Activated CD4-positive, alpha-beta memory T cell treated with anti-CD3 and anti-CD28 coated beads for 36 hours (primary cell): ENCODE results near the gene GRIN2C. TPM values are rescaled to one million over a fixed set of nuclear protein-coding genes. Genes with fewer than 3 reads are reported as not detected.

Experiments
- CTCF ChIA-PET: fragments of 350-600 bp; sonication (Branson Sonifier 250); formaldehyde crosslinking; loops from one replicate; lab custom pipeline; 2021; ENCODE audit warnings: antibody characterized with exemption, inconsistent platforms; lab: Charles Lee
- POLR2A ChIA-PET: fragments of 350-600 bp; sonication (Branson Sonifier 250); formaldehyde crosslinking; loops from one replicate; lab custom pipeline; 2021; ENCODE audit warnings: antibody characterized with exemption; lab: Charles Lee
- DNase-seq: peaks from one replicate; pipeline ENCODE4 v3.0.0-alpha.2; 2020
- H3K27ac Mint-ChIP-seq: one replicate; pipeline ENCODE4 v1.8.0; 2021; ENCODE audit warnings: mixed read lengths
- H3K27me3 Mint-ChIP-seq: one replicate; pipeline ENCODE4 v1.8.0; 2021; ENCODE audit warnings: mixed read lengths
- H3K36me3 Mint-ChIP-seq: one replicate; pipeline ENCODE4 v1.8.0; 2021; ENCODE audit warnings: mixed read lengths
- H3K4me1 Mint-ChIP-seq: one replicate; pipeline ENCODE4 v1.8.0; 2021; ENCODE audit warnings: low read depth, mixed read lengths
- H3K4me3 Mint-ChIP-seq: one replicate; pipeline ENCODE4 v1.8.0; 2021; ENCODE audit warnings: mild to moderate bottlenecking, mixed read lengths
- H3K9me3 Mint-ChIP-seq: one replicate; pipeline ENCODE4 v1.8.0; 2021; ENCODE audit warnings: mixed read lengths
- intact Hi-C: fragments of 100-400 bp; cut with micrococcal nuclease; formaldehyde crosslinking; loops from one replicate; pipeline ENCODE4 v1.15.1; 2023
- total RNA-seq, 2 experiments: library from RNA; stranded (reverse); gene quantifications; one replicate each; pipeline ENCODE4 v1.2.3, GENCODE V29; 2021

GRIN2C gene
- total RNA-seq, 2 experiments from 2014 or later = not detected

GRCh38 chr17:74812109-74813009 lies 47.3 kb downstream of the GRIN2C start:
- Mint-ChIP-seq H3K27me3 (no peaks in the 10 kb centered on the region), H3K27ac (no peak overlapping the region), H3K4me1 (no peaks in the 10 kb centered on the region), H3K36me3 (peaks cover 13% of the 10 kb centered on the region), H3K9me3 (no peaks in the 10 kb centered on the region), H3K4me3 (no peak overlapping the region)
- no peak for DNase-seq
- CTCF ChIA-PET = interaction anchor here (2.5 kb wide), 1 partner anchor 67 kb away, joined by 7 read pairs; no protein-coding TSS in a partner anchor
- POLR2A ChIA-PET = no interaction called here
- intact Hi-C loops = no loop called here

GRCh38 chr17:74810699-74811485 lies 48.8 kb downstream of the GRIN2C start:
- ChIA-PET POLR2A (no interaction called here), CTCF (interaction anchor here (2.6 kb wide), 1 partner anchor 19 kb away, joined by 10 read pairs; no protein-coding TSS in a partner anchor)
- no peaks in the 10 kb centered on the region for H3K9me3 Mint-ChIP-seq
- intact Hi-C loops = no loop called here
- H3K27me3 Mint-ChIP-seq = no peaks in the 10 kb centered on the region
- no peak overlapping the region for H3K27ac Mint-ChIP-seq
- no peak for DNase-seq
- H3K4me3 Mint-ChIP-seq = no peak overlapping the region
- no peaks in the 10 kb centered on the region for H3K4me1 Mint-ChIP-seq
- H3K36me3 Mint-ChIP-seq = peaks cover 10% of the 10 kb centered on the region

- H3K27me3 Mint-ChIP-seq = no peaks in the 10 kb centered on the region
- H3K4me3 Mint-ChIP-seq = no peak overlapping the region
- intact Hi-C loops = no loop called here
- no peaks in the 10 kb centered on the region for H3K4me1 Mint-ChIP-seq
- H3K9me3 Mint-ChIP-seq = no peaks in the 10 kb centered on the region
- CTCF ChIA-PET = interaction anchor here (2.6 kb wide), 1 partner anchor 17 kb away, joined by 10 read pairs; no protein-coding TSS in a partner anchor
- POLR2A ChIA-PET = no interaction called here
- DNase-seq = no peak
- no peak overlapping the region for H3K27ac Mint-ChIP-seq
- H3K36me3 Mint-ChIP-seq = peaks cover 10% of the 10 kb centered on the region
Observed at GRCh38 chr17:74808714-74809430, 50.8 kb downstream of the GRIN2C start.

GRCh38 chr17:74807925-74808324 lies 51.8 kb downstream of the GRIN2C start:
- H3K27me3 Mint-ChIP-seq = no peaks in the 10 kb centered on the region
- intact Hi-C loops = no loop called here

GRCh38 chr17:74807441-74807840 lies 52.2 kb downstream of the GRIN2C start:
- Mint-ChIP-seq H3K27me3 (no peaks in the 10 kb centered on the region), H3K36me3 (peaks cover 10% of the 10 kb centered on the region), H3K9me3 (no peaks in the 10 kb centered on the region), H3K4me1 (no peaks in the 10 kb centered on the region), H3K27ac (no peak overlapping the region), H3K4me3 (no peak overlapping the region)
- DNase-seq = no peak
- CTCF ChIA-PET = interaction anchor here (0.8 kb wide), 2 partner anchors 52 to 55 kb away, joined by 3 read pairs; partner anchors contain the start of gene GRIN2C
- intact Hi-C loops = no loop called here
- POLR2A ChIA-PET = no interaction called here

More at GRCh38 chr17:74807925-74808324, 51.8 kb downstream of the GRIN2C start:
- POLR2A ChIA-PET = no interaction called here
- H3K4me1 Mint-ChIP-seq = no peaks in the 10 kb centered on the region
- H3K9me3 Mint-ChIP-seq = no peaks in the 10 kb centered on the region
- CTCF ChIA-PET = no interaction called here
- no peak overlapping the region for H3K4me3 Mint-ChIP-seq
- DNase-seq = no peak
- H3K27ac Mint-ChIP-seq = no peak overlapping the region
- peaks cover 10% of the 10 kb centered on the region for H3K36me3 Mint-ChIP-seq

- Mint-ChIP-seq H3K27me3 (no peaks in the 10 kb centered on the region), H3K27ac (no peak overlapping the region), H3K4me3 (no peak overlapping the region), H3K4me1 (no peaks in the 10 kb centered on the region), H3K9me3 (no peaks in the 10 kb centered on the region), H3K36me3 (peaks cover 10% of the 10 kb centered on the region)
- ChIA-PET POLR2A (no interaction called here), CTCF (interaction anchor here (1.4 to 1.7 kb wide), 2 partner anchors 15 to 56 kb away, joined by 4 to 8 read pairs; no protein-coding TSS in a partner anchor)
- no peak for DNase-seq
- intact Hi-C loops = no loop called here
Observed at GRCh38 chr17:74806334-74806733, 53.4 kb downstream of the GRIN2C start.

GRCh38 chr17:74805591-74805991 lies 54.1 kb downstream of the GRIN2C start:
- intact Hi-C loops = no loop called here
- Mint-ChIP-seq H3K36me3 (peaks cover 9% of the 10 kb centered on the region), H3K4me1 (no peaks in the 10 kb centered on the region), H3K9me3 (no peaks in the 10 kb centered on the region), H3K4me3 (no peak overlapping the region), H3K27ac (no peak overlapping the region), H3K27me3 (no peaks in the 10 kb centered on the region)
- POLR2A ChIA-PET = no interaction called here
- CTCF ChIA-PET = interaction anchor here (1.4 to 1.7 kb wide), 2 partner anchors 14 to 57 kb away, joined by 4 to 8 read pairs; no protein-coding TSS in a partner anchor
- DNase-seq = no peak

- ChIA-PET CTCF (interaction anchor here (1.4 to 1.7 kb wide), 2 partner anchors 13 to 58 kb away, joined by 4 to 8 read pairs; no protein-coding TSS in a partner anchor), POLR2A (no interaction called here)
- H3K9me3 Mint-ChIP-seq = no peaks in the 10 kb centered on the region
- peaks cover 7% of the 10 kb centered on the region for H3K36me3 Mint-ChIP-seq
- no peak for DNase-seq
- no peak overlapping the region for H3K27ac Mint-ChIP-seq
- H3K4me3 Mint-ChIP-seq = no peak overlapping the region
- no peaks in the 10 kb centered on the region for H3K27me3 Mint-ChIP-seq
- intact Hi-C loops = no loop called here
- no peaks in the 10 kb centered on the region for H3K4me1 Mint-ChIP-seq
Observed at GRCh38 chr17:74804683-74805082, 55.0 kb downstream of the GRIN2C start.

GRCh38 chr17:74803971-74804370 lies 55.7 kb downstream of the GRIN2C start:
- intact Hi-C loops = no loop called here
- Mint-ChIP-seq H3K27me3 (no peaks in the 10 kb centered on the region), H3K4me3 (no peak overlapping the region), H3K36me3 (peaks cover 9% of the 10 kb centered on the region), H3K27ac (no peak overlapping the region), H3K4me1 (no peaks in the 10 kb centered on the region), H3K9me3 (no peaks in the 10 kb centered on the region)
- DNase-seq = no peak
- ChIA-PET CTCF (no interaction called here), POLR2A (no interaction called here)

- ChIA-PET CTCF (no interaction called here), POLR2A (no interaction called here)
- H3K36me3 Mint-ChIP-seq = peaks cover 12% of the 10 kb centered on the region
- no peaks in the 10 kb centered on the region for H3K4me1 Mint-ChIP-seq
- intact Hi-C loops = no loop called here
- H3K4me3 Mint-ChIP-seq = no peak overlapping the region
- no peak for DNase-seq
- H3K9me3 Mint-ChIP-seq = no peaks in the 10 kb centered on the region
- H3K27me3 Mint-ChIP-seq = no peaks in the 10 kb centered on the region
- no peak overlapping the region for H3K27ac Mint-ChIP-seq
Observed at GRCh38 chr17:74803388-74803930, 56.2 kb downstream of the GRIN2C start.

- Mint-ChIP-seq H3K27ac (no peak overlapping the region), H3K9me3 (no peaks in the 10 kb centered on the region), H3K27me3 (no peaks in the 10 kb centered on the region), H3K36me3 (peaks cover 10% of the 10 kb centered on the region), H3K4me1 (no peaks in the 10 kb centered on the region), H3K4me3 (no peak overlapping the region)
- POLR2A ChIA-PET = no interaction called here
- no peak for DNase-seq
- CTCF ChIA-PET = interaction anchor here (2.1 kb wide), 1 partner anchor 11 kb away, joined by 11 read pairs; no protein-coding TSS in a partner anchor
- intact Hi-C loops = no loop called here
Observed at GRCh38 chr17:74801896-74802295, 57.8 kb downstream of the GRIN2C start.
